IPS-18c (cell line): ENCODE results near the gene C12orf76.
"Not testable (repeated sequence)": the region's sequence is repeated elsewhere in the genome, so short reads cannot be mapped to it uniquely, and the experiment has no call there.

Experiments used
- H3K4me3 ChIP-seq: 2 replicates; pipeline ENCODE4 v1.7.0; 2013; ENCODE audit warnings: low read depth, mild to moderate bottlenecking, low read length, moderate library complexity; ENCODE audit not compliant: insufficient read depth
- H3K9me3 ChIP-seq: one replicate; pipeline ENCODE4 v1.6.1; 2013; ENCODE audit warnings: mild to moderate bottlenecking, low read length, moderate library complexity; ENCODE audit not compliant: control insufficient read depth, insufficient read depth

The C12orf76 gene, protein sequence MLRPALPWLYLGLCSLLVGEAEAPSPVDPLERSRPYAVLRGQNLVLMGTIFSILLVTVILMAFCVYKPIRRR

GRCh38 chr12:110048242-110049027 lies at the start of gene C12orf76:
C12orf76 (minus strand) TSS chr12:110048522; CDS start chr12:110048495, 27 bp downstream.
- Histone ChIP-seq H3K9me3 (no peaks in the 10 kb centered on the region), H3K4me3 (peak within 1 kb of the TSS; percentile 85)

GRCh38 chr12:110093631-110094311 lies 45.4 kb upstream of the C12orf76 start:
- Histone ChIP-seq H3K9me3 (peaks cover 2% of the 10 kb centered on the region), H3K4me3 (no peak overlapping the region)

DNA sequence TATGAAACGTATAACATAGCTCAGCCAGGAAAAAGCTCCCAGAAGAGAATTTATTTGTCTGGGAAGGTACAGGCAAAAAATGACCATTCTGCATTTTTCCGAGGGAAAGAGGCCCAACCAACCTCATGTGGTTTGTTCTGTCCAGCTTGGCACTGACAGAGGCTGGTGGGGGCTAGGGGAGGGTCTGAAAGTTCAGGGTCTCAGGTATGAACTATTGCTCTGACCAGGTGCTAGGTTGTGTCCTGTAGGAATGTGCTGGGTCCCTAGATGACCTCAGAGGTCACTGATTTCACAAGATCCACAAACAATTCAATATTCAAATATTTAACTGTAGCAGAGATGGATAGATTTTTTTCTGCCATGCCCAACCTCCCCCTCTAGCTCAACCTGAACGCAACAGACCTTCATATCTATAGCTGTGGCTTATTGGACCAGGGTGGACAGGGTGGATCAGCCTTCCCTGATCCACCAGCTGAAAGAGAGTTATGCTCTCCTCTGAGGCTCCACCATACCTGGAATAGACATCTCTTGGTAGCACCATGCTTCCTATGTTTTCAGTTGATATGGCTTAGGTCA lies 42.9 kb upstream of the C12orf76 start:
- Histone ChIP-seq H3K9me3 (peaks cover 2% of the 10 kb centered on the region), H3K4me3 (no peak overlapping the region)

DNA sequence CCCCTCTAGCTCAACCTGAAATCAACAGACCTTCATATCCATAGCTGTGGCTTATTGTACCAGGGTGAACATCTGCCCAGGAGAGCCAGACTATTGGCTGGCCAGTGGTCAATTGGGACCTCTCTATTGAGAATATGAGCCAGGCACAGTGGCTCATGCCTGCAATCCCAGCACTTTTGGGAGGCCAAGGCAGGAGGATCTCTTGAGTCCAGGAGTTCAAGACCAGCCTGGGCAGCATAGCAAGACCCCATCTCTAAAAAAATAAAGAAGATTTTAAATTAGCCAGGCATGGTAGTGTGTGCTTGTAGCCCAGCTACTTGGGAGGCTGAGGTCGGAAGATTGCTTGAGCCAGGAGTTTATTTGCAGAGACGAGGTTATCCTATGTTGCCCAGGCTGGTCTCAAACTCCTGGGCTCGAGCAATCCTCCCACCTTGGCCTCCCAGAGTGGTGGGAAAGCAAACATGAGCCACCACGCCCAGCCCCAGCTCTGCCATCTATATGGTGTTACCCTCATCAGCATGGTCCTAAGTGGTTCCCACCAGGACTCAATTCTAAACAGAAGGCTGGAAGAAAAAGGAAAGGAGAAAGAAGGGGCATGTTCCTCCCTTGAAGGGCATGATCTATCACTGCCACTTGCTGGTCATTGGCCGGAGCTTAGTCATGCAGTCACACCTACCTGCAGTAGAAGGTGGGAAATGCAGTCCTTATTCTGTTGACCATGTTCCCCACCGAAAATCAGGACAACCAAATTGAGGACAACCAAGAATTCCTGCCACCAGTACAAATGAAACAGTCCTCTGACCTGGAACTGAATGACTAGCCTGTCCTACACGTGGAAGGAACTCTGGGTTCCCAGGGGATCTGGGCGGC lies 42.2 kb upstream of the C12orf76 start:
- peaks cover 2% of the 10 kb centered on the region for H3K9me3 ChIP-seq
- no peak overlapping the region for H3K4me3 ChIP-seq

DNA sequence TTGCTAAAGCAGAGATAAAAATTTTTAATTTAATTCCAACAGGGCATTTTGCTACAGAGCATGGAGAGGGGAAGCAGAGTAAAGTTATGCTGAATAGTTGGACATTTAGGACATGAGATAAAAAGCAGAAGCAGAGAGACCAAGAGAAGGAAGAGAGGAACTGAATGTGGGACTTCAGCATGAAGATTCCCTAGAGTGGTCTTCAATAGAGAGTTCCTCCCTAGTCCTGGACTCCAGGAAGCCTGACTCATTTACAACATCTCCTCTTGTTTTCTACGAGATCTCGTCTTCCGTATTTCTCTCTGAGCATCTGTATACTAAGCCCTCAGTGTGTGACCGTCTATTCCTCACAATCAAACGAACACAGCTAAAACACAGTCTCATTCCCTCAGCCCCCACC lies 40.6 kb upstream of the C12orf76 start:
- H3K4me3 ChIP-seq: no peak overlapping the region
- peaks cover 2% of the 10 kb centered on the region for H3K9me3 ChIP-seq

GRCh38 chr12:110088216-110088615 lies 39.9 kb upstream of the C12orf76 start:
- not testable (repeated sequence) for H3K4me3 ChIP-seq, H3K9me3 ChIP-seq

GRCh38 chr12:110084314-110085015 lies 36.1 kb upstream of the C12orf76 start:
- Histone ChIP-seq H3K4me3 (no peak overlapping the region), H3K9me3 (no peaks in the 10 kb centered on the region)

DNA sequence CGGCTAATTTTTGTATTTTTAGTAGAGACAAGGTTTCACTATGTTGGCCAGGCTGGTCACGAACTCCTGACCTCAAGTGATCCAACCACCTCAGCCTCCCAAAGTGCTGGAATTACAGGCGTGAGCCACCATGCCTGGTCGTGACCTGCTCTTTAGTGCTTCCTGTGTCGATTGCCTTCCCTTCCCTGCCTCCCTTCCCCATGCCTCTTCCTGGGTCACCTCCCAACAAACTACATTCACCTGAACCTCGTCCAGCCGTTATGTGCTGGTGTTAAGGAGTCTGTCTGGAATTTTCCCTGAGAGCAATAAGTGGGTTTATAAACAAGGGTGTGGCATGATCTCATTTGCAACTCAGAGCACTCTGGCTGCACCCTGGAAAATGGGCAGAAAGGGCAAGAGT lies 32.1 kb upstream of the C12orf76 start:
- Histone ChIP-seq H3K9me3 (peaks cover 2% of the 10 kb centered on the region), H3K4me3 (no peak overlapping the region)

DNA sequence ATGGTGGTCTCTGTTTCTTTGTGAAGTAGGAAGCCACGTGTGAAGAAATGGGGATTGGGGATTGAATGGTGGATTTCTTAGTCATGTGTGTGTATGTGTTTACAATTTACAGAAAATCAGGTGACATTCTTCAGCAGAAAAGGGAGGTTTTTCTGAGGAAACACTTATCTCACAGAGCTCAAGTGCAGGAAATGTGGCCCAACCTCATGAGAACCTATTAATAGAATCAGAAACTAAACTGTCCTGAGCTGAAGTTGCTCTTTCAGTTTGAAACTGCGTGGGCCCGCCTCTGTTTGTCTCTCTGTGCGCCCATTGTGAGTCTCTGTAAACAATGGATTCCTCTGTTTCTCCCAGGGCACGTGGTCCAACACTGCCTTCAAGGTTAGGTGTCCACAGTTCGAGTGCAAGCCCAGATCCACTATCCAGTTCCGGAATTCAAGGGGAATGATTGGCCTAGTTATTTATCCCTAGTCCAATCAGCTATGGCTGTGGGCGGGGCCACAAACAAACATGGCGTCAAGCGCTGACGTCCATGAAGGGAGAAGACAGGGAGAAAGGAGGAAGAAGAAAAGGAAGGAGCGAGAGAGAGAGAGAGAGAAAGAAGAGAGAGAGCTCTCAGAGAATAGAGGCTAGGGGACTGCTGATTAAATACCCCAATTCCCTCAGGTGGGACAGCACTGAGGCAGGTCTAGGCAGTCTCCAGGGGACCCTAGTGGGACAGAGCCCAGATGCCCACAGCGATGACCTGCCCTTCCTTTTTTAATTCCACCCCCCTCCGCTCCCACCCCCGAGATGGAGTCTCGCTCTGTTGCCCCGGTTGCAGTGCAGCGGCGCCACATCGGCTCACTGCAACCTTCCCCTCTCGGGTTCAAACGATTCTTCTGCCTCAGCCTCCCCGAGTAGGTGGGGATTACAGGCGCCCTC lies 31.4 kb upstream of the C12orf76 start:
- Histone ChIP-seq H3K4me3 (no peak overlapping the region), H3K9me3 (peaks cover 2% of the 10 kb centered on the region)

DNA sequence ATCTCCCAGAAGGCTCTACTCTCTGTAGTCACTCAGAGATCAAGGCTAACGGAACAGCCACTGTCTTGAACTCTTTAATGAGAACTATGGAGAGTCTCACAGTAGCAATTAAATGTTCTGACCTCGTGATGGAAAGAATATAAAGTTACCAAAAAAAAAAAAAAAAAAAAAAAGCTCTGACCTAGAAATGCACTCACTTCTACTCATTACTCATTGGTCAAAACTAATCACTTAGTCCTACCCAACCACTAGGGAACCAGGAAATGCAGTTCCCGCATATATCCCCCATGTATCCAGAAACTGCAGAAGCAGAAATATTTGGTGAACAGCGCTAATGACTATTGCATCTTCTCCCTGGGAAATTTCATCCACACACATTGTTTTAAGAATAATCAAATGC lies 29.5 kb upstream of the C12orf76 start:
- Histone ChIP-seq H3K4me3 (no peak overlapping the region), H3K9me3 (peaks cover 2% of the 10 kb centered on the region)

DNA sequence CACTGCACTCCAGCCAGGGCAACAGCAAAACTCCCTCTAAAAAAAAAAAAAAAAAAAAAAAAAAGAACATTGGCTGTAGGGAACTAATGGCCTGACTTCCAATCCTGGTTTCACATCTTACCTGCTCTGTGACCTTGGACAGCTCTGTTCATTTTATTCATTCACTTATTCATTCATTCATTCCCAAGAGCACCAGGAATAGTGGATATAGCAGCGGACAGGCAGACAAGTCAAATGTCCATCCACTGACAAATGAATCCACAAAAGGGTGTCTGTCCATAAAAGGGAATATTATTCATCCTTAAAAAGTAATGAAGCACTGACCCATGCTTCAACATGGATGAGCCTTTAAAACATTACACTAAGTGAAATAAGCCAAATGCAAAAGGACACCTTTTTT lies 27.6 kb upstream of the C12orf76 start:
- Histone ChIP-seq H3K9me3 (peaks cover 2% of the 10 kb centered on the region), H3K4me3 (no peak overlapping the region)

DNA sequence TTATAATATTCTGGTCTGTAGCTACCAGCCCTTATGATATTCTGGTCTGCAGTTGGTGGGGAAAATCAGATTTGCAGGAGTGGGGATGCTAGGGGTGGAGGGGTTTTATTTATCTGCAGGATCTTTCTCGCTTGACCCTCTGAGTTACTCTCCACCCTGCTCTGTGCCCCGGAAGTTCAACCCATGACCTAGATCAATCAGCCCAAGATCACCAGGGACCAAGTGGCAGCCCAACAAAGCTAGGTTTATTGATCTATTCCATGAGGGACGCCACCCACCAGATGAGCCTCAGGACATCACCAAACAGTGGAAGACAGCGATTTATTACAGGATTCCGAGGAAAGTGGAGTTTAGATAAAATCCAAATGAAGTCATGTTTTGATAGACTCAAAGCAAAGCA lies 25.8 kb upstream of the C12orf76 start:
- Histone ChIP-seq H3K9me3 (peaks cover 2% of the 10 kb centered on the region), H3K4me3 (no peak overlapping the region)

DNA sequence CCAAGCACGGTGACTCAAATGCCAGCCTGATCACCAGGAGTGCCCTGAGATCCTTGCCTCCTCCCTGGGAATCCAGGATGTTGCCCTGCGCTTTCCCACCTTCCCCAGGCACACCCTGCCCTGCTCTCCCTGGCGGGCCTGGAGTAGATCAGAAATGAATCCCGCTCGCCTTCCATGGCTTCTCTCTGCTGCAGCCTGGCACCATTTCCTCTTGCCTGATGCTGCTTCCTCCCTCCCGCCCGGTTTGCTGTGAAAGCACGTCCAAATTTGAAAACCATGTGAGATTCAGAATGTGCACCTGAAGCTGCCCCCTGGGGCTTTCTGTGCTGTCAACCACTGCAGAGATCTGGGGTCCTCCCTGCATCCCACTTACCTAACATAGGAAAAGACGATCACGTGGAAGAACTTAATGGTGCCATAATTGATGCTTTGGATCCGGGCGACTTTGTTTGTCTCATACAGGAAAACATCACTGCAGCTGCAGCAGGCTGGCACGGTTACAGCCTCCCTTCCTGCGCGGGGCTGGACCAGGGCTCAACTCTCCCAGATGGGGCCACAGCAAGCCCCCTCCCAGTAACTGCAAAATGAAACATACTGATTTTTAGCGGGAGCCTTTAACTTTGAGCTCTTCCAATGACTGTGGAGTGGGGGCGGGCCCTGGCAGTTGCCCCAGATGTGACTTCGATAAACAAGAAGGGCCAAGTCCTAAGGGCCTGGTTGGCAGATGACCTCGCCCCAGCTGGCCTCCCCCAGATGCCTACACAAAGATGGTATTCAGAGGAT lies 24.9 kb upstream of the C12orf76 start:
- Histone ChIP-seq H3K9me3 (peaks cover 2% of the 10 kb centered on the region), H3K4me3 (no peak overlapping the region)

- not testable (repeated sequence) for H3K4me3 ChIP-seq, H3K9me3 ChIP-seq
These were observed 24.3 kb upstream of the C12orf76 start for GRCh38 chr12:110072636-110073035.

DNA sequence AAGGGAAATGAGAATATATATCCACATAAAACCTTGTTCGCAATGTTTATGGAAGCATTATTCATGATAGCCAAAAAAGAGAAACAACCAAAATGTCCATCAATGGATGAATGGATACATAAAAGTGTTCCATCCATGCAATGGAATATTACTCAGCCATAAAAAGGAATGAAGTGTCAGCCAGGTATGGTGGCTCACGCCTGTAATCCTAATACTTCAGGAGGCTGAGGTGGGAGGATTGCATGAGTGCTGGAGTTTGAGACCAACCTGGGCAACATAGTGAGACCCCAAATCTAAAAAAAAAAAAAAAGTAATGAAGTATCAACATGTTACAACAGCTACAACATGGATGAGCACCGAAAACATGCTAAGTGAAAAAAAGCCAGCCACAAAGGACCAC lies 23.6 kb upstream of the C12orf76 start:
- Histone ChIP-seq H3K9me3 (peaks cover 2% of the 10 kb centered on the region), H3K4me3 (no peak overlapping the region)
